GM21423 (cell line): ENCODE results near the gene TEKT1.
"Not testable (repeated sequence)": the region's sequence is repeated elsewhere in the genome, so short reads cannot be mapped to it uniquely, and the experiment has no call there.

Experiments used
- ATAC-seq: cut with Tn5 transposase; IDR thresholded peaks from one replicate; pipeline ENCODE4 v1.9.1; 2021; ENCODE audit warnings: mild to moderate bottlenecking, moderate library complexity; ENCODE audit not compliant: unreplicated experiment

The TEKT1 gene

GRCh38 chr17:6831661-6832263 is at the start of gene TEKT1:
Gene TEKT1 (minus strand): TSS chr17:6831729. CDS start chr17:6830376, 1,353 bp downstream.
- ATAC-seq, result no peak

- not testable (repeated sequence) for ATAC-seq
Measured at GRCh38 chr17:6879221-6879975, 47.9 kb upstream of the TEKT1 start.

GRCh38 chr17:6875276-6875675 is 43.7 kb upstream of the TEKT1 start:
- not testable (repeated sequence) for ATAC-seq

- no peak for ATAC-seq
Measured at GRCh38 chr17:6872936-6873335, 41.4 kb upstream of the TEKT1 start.

- ATAC-seq, result no peak
Measured at GRCh38 chr17:6870841-6871240, 39.3 kb upstream of the TEKT1 start.

GRCh38 chr17:6868582-6868981 is 37.1 kb upstream of the TEKT1 start:
- ATAC-seq, result no peak

- no peak for ATAC-seq
Measured at GRCh38 chr17:6867849-6868248, 36.3 kb upstream of the TEKT1 start.

GRCh38 chr17:6862825-6863224 is 31.3 kb upstream of the TEKT1 start:
- no peak for ATAC-seq

GRCh38 chr17:6862122-6862521 is 30.6 kb upstream of the TEKT1 start:
- no peak for ATAC-seq

GRCh38 chr17:6857904-6858303 is 26.4 kb upstream of the TEKT1 start:
- no peak for ATAC-seq

GRCh38 chr17:6857336-6857735 is 25.8 kb upstream of the TEKT1 start:
- no peak for ATAC-seq

- ATAC-seq, result no peak
Measured at GRCh38 chr17:6856051-6856450, 24.5 kb upstream of the TEKT1 start.

- no peak for ATAC-seq
Measured at GRCh38 chr17:6853764-6854442, 22.4 kb upstream of the TEKT1 start.

- not testable (repeated sequence) for ATAC-seq
Measured at GRCh38 chr17:6848545-6849179, 17.1 kb upstream of the TEKT1 start.

- not testable (repeated sequence) for ATAC-seq
Measured at GRCh38 chr17:6846138-6846537, 14.6 kb upstream of the TEKT1 start.

- not testable (repeated sequence) for ATAC-seq
Measured at GRCh38 chr17:6844406-6844805, 12.9 kb upstream of the TEKT1 start.

- ATAC-seq, result no peak
Measured at GRCh38 chr17:6843241-6843880, 11.8 kb upstream of the TEKT1 start.

- ATAC-seq, result not testable (repeated sequence)
Measured at GRCh38 chr17:6841769-6842168, 10.2 kb upstream of the TEKT1 start.

GRCh38 chr17:6830383-6830986 is 1.0 kb downstream of the TEKT1 start:
- no peak for ATAC-seq

- ATAC-seq, result no peak
Measured at GRCh38 chr17:6823011-6823442, 8.5 kb downstream of the TEKT1 start.
